ENCODE results near the gene KMT2E.
"Not testable (repeated sequence)": the region's sequence is repeated elsewhere in the genome, so short reads cannot be mapped to it uniquely, and the experiment has no call there.

KMT2E gene

DNA sequence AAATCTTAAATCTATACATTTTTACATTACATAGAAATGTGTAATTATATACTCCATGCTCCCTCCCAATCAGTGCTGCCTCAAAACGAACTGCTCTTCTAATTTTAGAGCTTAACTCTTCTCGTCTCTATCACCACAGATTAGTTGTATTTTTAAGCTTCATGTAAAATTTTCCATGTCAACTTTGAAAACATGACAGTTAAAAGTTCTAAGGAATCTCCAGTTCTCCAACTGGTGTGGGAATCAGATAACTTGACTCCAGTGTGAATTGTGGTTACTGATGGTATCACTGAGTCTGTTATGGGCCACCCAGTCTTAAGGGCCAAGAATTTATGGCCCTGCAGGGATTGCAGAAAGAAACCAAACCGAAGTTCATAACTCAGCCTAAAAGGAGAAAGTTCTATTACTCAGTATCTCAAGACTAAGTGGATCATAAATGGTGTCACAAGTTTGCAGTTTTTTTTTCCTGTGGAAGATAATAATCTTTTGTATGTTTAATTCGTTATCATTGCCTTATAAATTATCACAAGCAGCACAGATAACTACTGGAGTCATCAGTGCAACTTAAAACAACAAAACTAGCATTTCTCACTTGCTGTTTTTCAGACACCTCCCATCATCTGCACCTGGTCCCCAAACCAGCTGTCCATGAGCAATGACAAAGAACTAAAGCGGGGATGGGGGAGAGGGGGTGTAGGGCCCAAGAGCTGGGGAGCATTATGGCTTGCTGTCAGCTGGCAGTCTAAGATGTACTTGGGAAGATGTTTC is 31.5 kb upstream of the KMT2E start:
- DNase-seq (ENCODE audit: low read depth, low spot score) = no peak
- peak overlapping the region; percentile 77 for H3K4me3 ChIP-seq (ENCODE audit: low read length)

DNA sequence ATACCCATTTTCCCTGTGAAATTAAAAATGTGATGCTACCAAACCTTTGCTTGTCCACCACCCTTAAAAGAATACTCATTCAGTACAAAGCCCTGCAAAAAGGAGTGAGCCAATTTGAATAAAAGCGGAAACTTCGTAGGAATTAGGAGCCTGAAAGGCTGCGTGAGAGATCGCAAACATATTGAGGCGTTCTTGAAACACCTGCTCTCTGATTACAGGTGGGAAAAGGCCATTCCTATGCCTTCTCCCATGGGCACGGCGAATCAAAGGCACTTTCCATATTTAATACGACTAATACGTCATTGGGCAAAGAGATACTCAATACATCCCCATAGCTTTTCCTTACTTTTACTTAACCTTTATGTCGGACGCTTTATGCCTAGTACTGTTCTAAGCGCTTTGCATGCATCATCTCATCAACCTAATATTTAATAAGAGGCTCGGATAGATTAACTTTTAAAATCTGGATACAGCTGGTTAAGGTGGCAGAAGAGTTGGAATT is 30.9 kb upstream of the KMT2E start:
- DNase-seq (ENCODE audit: low read depth, low spot score) = no peak
- H3K4me3 ChIP-seq (ENCODE audit: low read length) = peak overlapping the region; percentile 77

DNA sequence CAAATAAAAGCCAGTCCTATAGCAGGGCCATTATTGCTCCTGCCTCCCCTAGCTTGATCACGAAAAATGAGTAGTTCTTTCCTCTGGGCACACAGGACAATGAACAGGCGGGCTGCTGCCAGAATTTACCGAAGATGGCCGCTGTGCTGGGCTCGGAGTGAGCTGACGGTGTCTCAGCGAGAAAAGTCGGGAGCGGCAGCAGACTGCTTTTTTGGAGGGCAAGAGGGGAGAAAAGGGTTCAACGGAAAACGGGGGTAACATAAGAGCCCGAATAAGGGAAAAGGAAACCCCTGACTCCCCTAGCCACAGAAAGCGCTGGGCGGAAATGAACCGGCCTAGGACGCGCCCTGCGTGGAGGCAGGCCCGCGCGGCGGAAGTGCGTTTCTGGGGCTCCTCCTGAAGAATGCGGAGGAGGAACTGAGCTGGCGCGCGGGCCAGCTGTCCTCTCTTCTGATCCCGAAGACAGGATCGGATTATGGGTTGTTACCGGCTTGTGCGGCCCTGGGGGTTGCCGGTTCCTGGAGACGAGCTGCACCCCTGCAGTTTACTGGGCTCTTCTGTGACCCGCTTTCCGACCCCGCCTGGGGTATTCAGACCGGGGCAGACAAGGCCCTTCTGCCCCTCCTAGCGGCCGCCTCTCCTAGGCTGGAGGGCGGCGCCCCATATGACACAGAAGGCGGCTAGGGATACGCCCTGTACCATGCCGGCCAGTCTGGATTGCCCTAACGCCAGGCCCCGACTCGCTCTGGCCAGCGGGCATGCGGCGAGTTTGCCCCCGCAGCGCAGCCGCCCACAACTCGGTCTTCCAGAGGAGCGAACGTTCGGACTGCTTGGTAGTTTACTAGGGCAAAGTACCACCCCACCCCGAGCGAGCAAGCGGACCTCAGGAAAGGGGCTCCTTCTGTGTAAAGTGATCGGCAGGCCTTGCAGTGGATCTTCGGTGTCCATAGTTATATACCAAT is 30.1 kb upstream of the KMT2E start:
- DNase-seq (ENCODE audit: low read depth, low spot score) = peak; percentile 72
- H3K4me3 ChIP-seq (ENCODE audit: low read length) = peak overlapping the region; percentile 77

GRCh38 chr7:104984585-104985258 is 29.3 kb upstream of the KMT2E start:
- DNase-seq (ENCODE audit: low read depth, low spot score) = no peak
- peak overlapping the region; percentile 77 for H3K4me3 ChIP-seq (ENCODE audit: low read length)

- no peak overlapping the region for H3K4me3 ChIP-seq (ENCODE audit: low read length)
- no peak for DNase-seq (ENCODE audit: low read depth, low spot score)
These were observed 28.8 kb upstream of the KMT2E start for GRCh38 chr7:104985259-104985617.

- no peak overlapping the region for H3K4me3 ChIP-seq (ENCODE audit: low read length)
- no peak for DNase-seq (ENCODE audit: low read depth, low spot score)
These were observed 27.3 kb upstream of the KMT2E start for GRCh38 chr7:104986628-104987259.

DNA sequence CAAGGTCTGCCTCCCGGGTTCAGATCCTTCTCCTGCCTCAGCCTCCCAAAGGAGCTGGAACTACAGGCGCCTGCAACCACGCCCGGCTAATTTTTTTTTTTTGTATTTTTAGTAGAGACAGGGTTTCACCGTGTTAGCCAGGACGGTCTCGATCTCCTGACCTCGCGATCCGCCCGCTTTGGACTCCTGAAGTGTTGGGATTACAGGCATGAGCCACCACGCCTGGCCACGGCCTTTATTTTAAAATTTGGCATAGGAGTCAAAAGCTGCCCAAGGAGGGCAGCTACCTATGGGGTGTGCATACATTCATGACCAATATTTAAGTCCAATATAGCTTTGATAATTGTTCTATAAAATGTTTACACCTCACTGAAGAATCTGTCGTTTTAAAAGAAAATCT is 26.6 kb upstream of the KMT2E start:
- not testable (repeated sequence) for H3K4me3 ChIP-seq (ENCODE audit: low read length); DNase-seq (ENCODE audit: low read depth, low spot score)

DNA sequence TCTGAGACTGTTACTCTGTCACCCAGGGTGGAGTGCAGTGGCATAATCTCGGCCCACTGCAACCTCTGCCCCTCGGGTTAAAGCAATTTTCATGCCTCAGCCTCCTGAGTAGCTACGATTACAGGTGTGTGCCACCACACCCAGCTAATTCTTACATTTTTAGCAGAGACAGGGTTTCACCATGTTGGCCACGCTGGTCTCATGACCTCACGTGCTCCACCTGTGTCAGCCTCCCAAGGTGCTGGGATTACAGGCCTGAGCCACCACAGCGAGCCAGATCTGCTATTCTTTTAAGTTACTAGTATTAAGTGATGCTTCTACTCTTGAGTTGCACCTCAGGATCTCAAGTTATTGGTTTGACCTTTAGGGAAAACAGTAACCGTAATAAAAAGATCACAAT is 23.0 kb upstream of the KMT2E start:
- H3K4me3 ChIP-seq (ENCODE audit: low read length) = no peak overlapping the region
- no peak for DNase-seq (ENCODE audit: low read depth, low spot score)

- H3K4me3 ChIP-seq (ENCODE audit: low read length) = no peak overlapping the region
- no peak for DNase-seq (ENCODE audit: low read depth, low spot score)
These were observed 21.7 kb upstream of the KMT2E start for GRCh38 chr7:104992306-104992705.

GRCh38 chr7:104993217-104993862 is 20.7 kb upstream of the KMT2E start:
- no peak overlapping the region for H3K4me3 ChIP-seq (ENCODE audit: low read length)
- no peak for DNase-seq (ENCODE audit: low read depth, low spot score)

GRCh38 chr7:104998040-104998752 is 15.8 kb upstream of the KMT2E start:
- no peak for DNase-seq (ENCODE audit: low read depth, low spot score)

GRCh38 chr7:105000200-105000599 is 13.8 kb upstream of the KMT2E start:
- DNase-seq (ENCODE audit: low read depth, low spot score) = no peak
- H3K4me3 ChIP-seq (ENCODE audit: low read length) = no peak overlapping the region

More at GRCh38 chr7:104998040-104998752, 15.8 kb upstream of the KMT2E start:
- no peak overlapping the region for H3K4me3 ChIP-seq (ENCODE audit: low read length)

DNA sequence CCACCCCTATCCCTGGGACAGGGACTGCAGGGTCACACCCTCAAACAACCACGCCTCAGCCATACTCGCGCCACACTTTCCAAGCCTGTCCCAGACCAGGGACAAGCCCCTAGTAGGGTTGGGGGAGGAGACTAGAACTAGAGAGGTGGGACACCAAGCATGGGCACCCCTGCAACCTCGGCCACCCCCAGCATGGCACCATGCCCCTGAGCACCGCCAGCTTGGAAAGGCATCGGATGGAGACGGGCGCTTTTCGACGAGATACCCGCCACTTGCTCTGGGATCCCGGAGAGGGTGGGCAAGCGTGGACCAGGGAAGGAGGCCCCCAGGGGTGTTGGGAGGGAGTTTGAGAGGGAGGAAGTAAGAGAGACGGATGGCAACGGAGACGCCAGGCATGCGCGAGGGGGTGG is 13.1 kb upstream of the KMT2E start:
- DNase-seq (ENCODE audit: low read depth, low spot score) = no peak
- no peak overlapping the region for H3K4me3 ChIP-seq (ENCODE audit: low read length)

DNA sequence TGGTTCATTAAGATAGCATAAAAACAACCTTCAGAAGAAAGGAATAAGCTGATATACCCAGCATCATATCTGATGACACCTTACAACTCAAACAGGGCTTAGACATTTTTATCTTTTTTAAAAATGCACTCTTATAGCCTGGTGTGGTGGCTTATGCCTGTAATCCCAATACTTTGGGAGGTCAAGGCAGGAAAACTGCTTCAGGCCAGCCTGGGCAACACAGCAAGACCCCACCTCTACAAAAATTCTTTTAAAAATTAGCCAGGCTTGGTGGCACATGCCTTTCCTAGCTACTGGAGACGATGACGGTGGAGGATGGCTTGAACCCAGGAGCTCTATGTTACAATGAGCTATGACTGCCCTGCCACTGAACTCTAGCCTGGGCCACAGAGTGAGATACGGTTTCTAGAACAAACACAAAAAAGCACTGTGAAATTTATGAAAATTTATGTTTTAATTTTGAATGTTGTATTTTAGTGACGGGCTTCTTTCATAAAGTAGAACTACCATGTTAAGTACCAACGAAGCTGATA is 12.3 kb upstream of the KMT2E start:
- no peak for DNase-seq (ENCODE audit: low read depth, low spot score)
- H3K4me3 ChIP-seq (ENCODE audit: low read length) = no peak overlapping the region

DNA sequence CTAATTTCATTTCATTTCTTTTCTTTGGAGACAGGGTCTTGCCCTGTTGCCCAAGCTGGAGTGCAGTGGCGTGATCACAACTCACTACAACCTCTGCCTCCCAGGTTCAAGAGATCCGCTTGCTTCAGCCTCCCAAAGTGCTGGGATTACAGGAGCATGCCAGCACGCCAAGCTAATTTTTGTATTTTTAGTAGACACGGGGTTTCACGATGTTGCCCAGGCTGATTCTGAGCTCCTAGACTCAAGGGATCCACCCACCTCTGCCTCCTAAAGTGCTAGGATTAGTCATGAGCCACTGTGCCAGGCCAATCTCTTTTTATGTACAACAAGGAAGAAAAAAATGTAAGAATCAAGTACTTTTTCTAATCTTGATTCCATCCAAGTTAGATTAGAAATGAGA is 10.7 kb upstream of the KMT2E start:
- no peak for DNase-seq (ENCODE audit: low read depth, low spot score)
- H3K4me3 ChIP-seq (ENCODE audit: low read length) = no peak overlapping the region

DNA sequence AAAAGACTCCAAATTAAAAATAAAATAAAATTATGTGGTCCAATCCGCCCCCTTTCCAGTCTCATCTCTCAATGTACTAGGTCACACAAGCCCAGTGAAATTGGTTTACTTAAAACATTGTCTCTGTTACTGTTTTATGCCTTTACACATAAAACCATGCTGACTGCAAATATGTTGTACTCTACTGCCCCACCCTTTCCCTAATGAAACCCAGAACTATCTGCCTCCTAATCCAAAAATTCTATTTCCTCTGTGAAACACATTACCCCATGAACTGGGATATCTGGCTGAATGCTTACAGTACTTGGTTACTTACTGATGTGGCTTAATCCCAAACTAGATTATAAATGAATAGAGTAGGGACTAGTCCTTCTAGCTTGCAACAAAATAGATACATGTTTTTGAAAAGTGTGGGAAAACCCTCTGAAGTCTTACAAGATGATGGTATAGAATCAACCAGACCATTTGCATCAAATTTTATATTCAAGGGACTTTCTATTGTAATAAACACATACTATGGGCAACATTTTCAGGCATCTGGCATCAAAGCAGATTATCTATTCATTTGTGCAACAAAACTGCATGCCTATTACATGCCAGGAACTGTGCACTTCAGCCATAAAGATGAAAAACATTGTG is 10.0 kb upstream of the KMT2E start:
- DNase-seq (ENCODE audit: low read depth, low spot score) = no peak
- H3K4me3 ChIP-seq (ENCODE audit: low read length) = no peak overlapping the region

DNA sequence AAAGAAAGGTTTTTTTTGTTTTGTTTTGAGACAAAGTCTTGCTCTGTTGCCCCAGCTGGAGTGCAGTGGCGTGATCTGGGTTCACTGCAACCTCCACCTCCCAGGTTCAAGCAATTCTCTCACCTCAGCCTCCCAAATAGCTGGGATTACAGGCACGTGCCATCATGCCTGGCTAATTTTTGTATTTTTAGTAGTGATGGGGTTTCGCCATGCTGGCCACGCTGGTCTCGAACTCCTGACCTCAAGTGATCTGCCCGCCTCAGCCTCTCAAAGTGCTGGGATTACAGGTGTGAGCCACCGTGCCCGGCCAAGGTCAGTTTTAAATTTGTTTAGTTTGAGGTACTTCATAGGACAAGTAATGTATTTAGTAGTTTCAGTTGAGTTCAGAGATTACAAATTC is 9.0 kb upstream of the KMT2E start:
- H3K4me3 ChIP-seq (ENCODE audit: low read length); DNase-seq (ENCODE audit: low read depth, low spot score): not testable (repeated sequence)

Measured in Jurkat, Clone E6-1 (cell line).